Esophagus (tissue), 2 donors: ENCODE data around the gene HGD. TPM values are rescaled to one million over a fixed set of nuclear protein-coding genes. Genes with fewer than 3 reads are reported as not detected.
"Not testable (repeated sequence)": the region's sequence is repeated elsewhere in the genome, so short reads cannot be mapped to it uniquely, and the experiment has no call there.

Experiments
- H3K27ac ChIP-seq, 2 donors: one replicate each; pipeline ENCODE4 v1.5.1; 2013; ENCODE audit warnings: low read depth in 2 of 2, mild to moderate bottlenecking in 2 of 2, inconsistent platforms in 1 of 2, low read length in 1 of 2, moderate library complexity in 1 of 2
- H3K27me3 ChIP-seq, 2 donors: one replicate each; pipeline ENCODE4 v1.6.1; 2013; ENCODE audit warnings: low read length in 2 of 2, control low read depth in 1 of 2, mild to moderate bottlenecking in 1 of 2; ENCODE audit not compliant: insufficient read depth in 2 of 2, control insufficient read depth in 1 of 2
- H3K36me3 ChIP-seq, 2 donors: one replicate each; pipeline ENCODE4 v1.6.1; 2013; ENCODE audit warnings: low read length in 1 of 2; ENCODE audit not compliant: control insufficient read depth in 2 of 2, insufficient read depth in 2 of 2
- H3K4me1 ChIP-seq, 2 donors: one replicate each; pipeline ENCODE4 v1.6.1; 2013; ENCODE audit warnings: low read length in 1 of 2; ENCODE audit not compliant: control insufficient read depth in 2 of 2, insufficient read depth in 2 of 2
- H3K4me3 ChIP-seq, 2 donors: one replicate each; pipeline ENCODE4 v1.5.1; 2013; ENCODE audit warnings: low read length in 2 of 2, mild to moderate bottlenecking in 2 of 2, low read depth in 1 of 2, moderate library complexity in 1 of 2
- H3K9me3 ChIP-seq, 2 donors: one replicate each; pipeline ENCODE4 v1.6.1; 2013; ENCODE audit warnings: mild to moderate bottlenecking in 2 of 2, low read depth in 1 of 2, low read length in 1 of 2, moderate library complexity in 1 of 2; ENCODE audit not compliant: control insufficient read depth in 2 of 2, insufficient read depth in 1 of 2
- WGBS, 2 donors: extraction: QIAGEN DNeasy Blood & Tissue Kit; methylation state at CpG; one replicate each; pipeline ENCODE4 v1.1.7; 2013; 5-methylcytosine and 5-hydroxymethylcytosine counted together
- polyA plus RNA-seq, 2 donors: library from polyadenylated mRNA; stranded (reverse); fragments of 200-250 nt; gene quantifications; one replicate each; pipeline ENCODE4 v1.2.3, GENCODE V29; 2013
- donor health status: healthy with polysubstance abuse.
- donor health status: Bipolar disorder and iron deficiency.

Gene HGD
- polyA plus RNA-seq, 2 donors = 0.06 TPM

GRCh38 chr3:120642368-120642948 is 39.6 kb downstream of the HGD start:
- Histone ChIP-seq H3K36me3 (no peaks in the 10 kb centered on the region), H3K4me3 (no peak overlapping the region), H3K9me3 (no peaks in the 10 kb centered on the region), H3K4me1 (no peaks in the 10 kb centered on the region), H3K27ac (no peak overlapping the region), H3K27me3 (no peaks in the 10 kb centered on the region)
- WGBS, 2 donors = 70 to 71% methylated on average over 4 of the region's 4 CpGs

- H3K27ac ChIP-seq = no peak overlapping the region
- 95 to 100% methylated on average over 2 of the region's 2 CpGs for WGBS, 2 donors
These were observed 40.3 kb downstream of the HGD start for GRCh38 chr3:120641696-120642246.

GRCh38 chr3:120640231-120640630 is 41.8 kb downstream of the HGD start:
- H3K36me3 ChIP-seq = no peaks in the 10 kb centered on the region
- no peaks in the 10 kb centered on the region for H3K4me1 ChIP-seq
- H3K4me3 ChIP-seq = no peak overlapping the region
- H3K9me3 ChIP-seq = no peaks in the 10 kb centered on the region
- WGBS, 2 donors = 88 to 93% methylated on average over 1 of the region's 1 CpG
- no peaks in the 10 kb centered on the region for H3K27me3 ChIP-seq
- H3K27ac ChIP-seq = no peak overlapping the region

More at GRCh38 chr3:120641696-120642246, 40.3 kb downstream of the HGD start:
- no peak overlapping the region for H3K4me3 ChIP-seq
- no peaks in the 10 kb centered on the region for H3K4me1 ChIP-seq
- no peaks in the 10 kb centered on the region for H3K36me3 ChIP-seq
- no peaks in the 10 kb centered on the region for H3K9me3 ChIP-seq
- H3K27me3 ChIP-seq = no peaks in the 10 kb centered on the region

GRCh38 chr3:120638820-120639219 is 43.2 kb downstream of the HGD start:
- not testable (repeated sequence) for H3K36me3 ChIP-seq, H3K4me1 ChIP-seq
- WGBS, 2 donors = 90 to 92% methylated on average over 4 of the region's 4 CpGs

GRCh38 chr3:120637851-120638559 is 44.0 kb downstream of the HGD start:
- Histone ChIP-seq H3K9me3 (no peaks in the 10 kb centered on the region), H3K36me3 (no peaks in the 10 kb centered on the region), H3K4me3 (no peak overlapping the region), H3K27me3 (no peaks in the 10 kb centered on the region), H3K27ac (no peak overlapping the region), H3K4me1 (no peaks in the 10 kb centered on the region)
- WGBS, 2 donors = 76 to 78% methylated on average over 6 of the region's 6 CpGs

More at GRCh38 chr3:120638820-120639219, 43.2 kb downstream of the HGD start:
- H3K27me3 ChIP-seq, H3K9me3 ChIP-seq, H3K4me3 ChIP-seq, H3K27ac ChIP-seq: not testable (repeated sequence)

- H3K4me3 ChIP-seq = no peak overlapping the region
- no peaks in the 10 kb centered on the region for H3K9me3 ChIP-seq
- no peak overlapping the region for H3K27ac ChIP-seq
- whole genome bisulfite sequencing, 2 donors = 60 to 68% methylated on average over 2 of the region's 2 CpGs
- H3K36me3 ChIP-seq = no peaks in the 10 kb centered on the region
- H3K27me3 ChIP-seq = no peaks in the 10 kb centered on the region
- no peaks in the 10 kb centered on the region for H3K4me1 ChIP-seq
These were observed 45.1 kb downstream of the HGD start for GRCh38 chr3:120636795-120637401.

GRCh38 chr3:120634539-120634938 is 47.5 kb downstream of the HGD start:
- Histone ChIP-seq H3K27ac (no peak overlapping the region), H3K4me1 (no peaks in the 10 kb centered on the region), H3K36me3 (no peaks in the 10 kb centered on the region), H3K27me3 (no peaks in the 10 kb centered on the region), H3K9me3 (no peaks in the 10 kb centered on the region), H3K4me3 (no peak overlapping the region)
- WGBS, 2 donors = 24 to 29% methylated on average over 1 of the region's 1 CpG

GRCh38 chr3:120625159-120625586 is 56.9 kb downstream of the HGD start:
- H3K36me3 ChIP-seq = no peaks in the 10 kb centered on the region
- no peaks in the 10 kb centered on the region for H3K9me3 ChIP-seq
- no peak overlapping the region for H3K27ac ChIP-seq
- no peaks in the 10 kb centered on the region for H3K27me3 ChIP-seq
- no peak overlapping the region for H3K4me3 ChIP-seq
- peaks cover 0 to 3% of the 10 kb centered on the region in 2 donors for H3K4me1 ChIP-seq

- no peaks in the 10 kb centered on the region for H3K9me3 ChIP-seq
- peaks cover 0 to 3% of the 10 kb centered on the region in 2 donors for H3K4me1 ChIP-seq
- no peaks in the 10 kb centered on the region for H3K36me3 ChIP-seq
- no peak overlapping the region for H3K4me3 ChIP-seq
- no peaks in the 10 kb centered on the region for H3K27me3 ChIP-seq
- H3K27ac ChIP-seq = no peak overlapping the region
These were observed 58.3 kb downstream of the HGD start for GRCh38 chr3:120623727-120624093.
